HG02623 (cell line): Measurements from ENCODE around the gene ERP44.
"Not testable (repeated sequence)": the region's sequence is repeated elsewhere in the genome, so short reads cannot be mapped to it uniquely, and the experiment has no call there.

Experiments used
- ATAC-seq: cut with Tn5 transposase; IDR thresholded peaks from one replicate; pipeline ENCODE4 v1.9.1; 2021; ENCODE audit warnings: moderate library complexity; ENCODE audit not compliant: unreplicated experiment

The ERP44 gene

DNA sequence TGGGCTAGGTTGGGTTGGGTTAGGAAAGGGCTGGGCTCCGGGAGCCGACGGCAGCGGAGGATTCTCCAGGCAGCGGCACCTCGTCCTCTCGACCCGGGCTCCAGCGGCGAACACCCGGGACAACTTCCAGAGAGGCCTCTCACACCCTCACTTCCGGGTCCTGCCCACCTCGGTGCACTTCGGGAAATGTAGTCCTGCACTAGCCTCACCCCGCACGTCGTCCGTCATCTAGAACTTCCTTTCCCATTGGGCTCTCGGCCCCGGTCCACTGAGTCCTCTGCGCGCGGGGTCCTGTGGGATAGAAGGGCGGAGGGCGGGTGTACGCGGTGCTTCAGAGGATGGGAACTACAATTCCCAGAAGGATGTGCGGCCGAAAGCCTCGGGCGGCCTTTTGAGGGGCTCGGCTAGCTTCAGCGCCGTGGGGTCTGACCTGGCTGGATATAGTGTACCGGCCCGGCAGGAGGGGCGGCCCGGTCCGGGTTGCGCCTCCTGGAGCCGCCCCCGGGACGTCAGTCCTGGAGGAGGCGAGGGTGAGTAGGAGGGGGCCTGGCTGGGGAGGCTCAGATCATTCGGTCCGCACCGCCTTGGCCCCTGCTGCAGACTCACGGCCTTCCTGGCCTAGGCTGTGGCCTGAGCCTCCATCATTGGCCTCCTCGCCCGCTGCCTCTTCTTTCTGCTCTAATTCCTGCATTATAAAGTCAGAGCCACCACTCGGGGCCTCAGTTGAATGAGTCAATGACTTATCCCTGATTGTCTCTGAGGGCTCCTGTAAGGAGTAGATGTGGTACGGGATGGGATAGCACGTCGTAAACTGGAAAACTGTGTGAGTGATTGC lies at the start of gene ERP44, which contains the start of gene INVS:
Gene ERP44 (minus strand): TSS at position 114 of the 835 bp plus-strand sequence. CDS start 160 bp downstream, outside the sequence.
Gene INVS (plus strand): TSS at position 357 of the 835 bp plus-strand sequence. CDS start 5,279 bp downstream, outside the sequence.
- peak; percentile 98 for ATAC-seq

DNA sequence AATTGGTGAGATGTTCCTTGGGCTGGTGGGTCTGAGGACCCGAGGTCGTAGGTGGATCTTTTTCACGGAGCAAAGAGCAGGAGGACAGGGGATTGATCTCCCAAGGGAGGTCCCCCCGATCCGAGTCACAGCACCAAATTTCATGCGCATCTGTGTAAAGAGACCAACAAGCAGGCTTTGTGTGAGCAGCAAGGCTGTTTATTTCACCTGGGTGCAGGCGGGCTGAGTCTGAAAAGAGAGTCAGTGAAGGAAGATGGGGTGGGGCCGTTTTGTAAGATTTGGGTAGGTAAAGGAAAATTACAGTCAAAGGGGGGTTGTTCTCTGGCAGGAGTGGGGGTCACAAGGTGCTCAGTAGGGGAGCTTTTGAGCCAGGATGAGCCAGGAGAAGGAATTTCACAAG lies 47.2 kb upstream of the ERP44 start:
- not testable (repeated sequence) for ATAC-seq

GRCh38 chr9:100145167-100145934 lies 46.6 kb upstream of the ERP44 start:
- not testable (repeated sequence) for ATAC-seq

GRCh38 chr9:100141862-100142261 lies 43.1 kb upstream of the ERP44 start:
- ATAC-seq, result not testable (repeated sequence)

DNA sequence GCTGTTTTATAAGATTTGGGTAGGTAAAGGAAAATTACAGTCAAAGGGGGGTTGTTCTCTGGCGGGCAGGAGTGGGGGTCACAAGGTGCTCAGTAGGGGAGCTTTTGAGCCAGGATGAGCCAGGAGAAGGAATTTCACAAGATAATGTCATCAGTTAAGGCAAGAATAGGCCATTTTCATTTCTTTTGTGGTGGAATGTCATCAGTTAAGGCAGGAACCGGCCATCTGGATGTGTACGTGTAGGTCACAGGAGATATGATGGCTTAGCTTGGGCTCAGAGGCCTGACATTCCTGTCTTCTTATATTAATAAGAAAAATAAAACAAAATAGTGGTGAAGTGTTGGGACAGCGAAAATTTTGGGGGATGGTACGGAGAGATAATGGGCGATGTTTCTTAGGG lies 41.5 kb upstream of the ERP44 start:
- ATAC-seq, result not testable (repeated sequence)

- not testable (repeated sequence) for ATAC-seq
These were observed 38.0 kb upstream of the ERP44 start for GRCh38 chr9:100136799-100137198.

- no peak for ATAC-seq
These were observed 35.9 kb upstream of the ERP44 start for GRCh38 chr9:100134731-100135130.

DNA sequence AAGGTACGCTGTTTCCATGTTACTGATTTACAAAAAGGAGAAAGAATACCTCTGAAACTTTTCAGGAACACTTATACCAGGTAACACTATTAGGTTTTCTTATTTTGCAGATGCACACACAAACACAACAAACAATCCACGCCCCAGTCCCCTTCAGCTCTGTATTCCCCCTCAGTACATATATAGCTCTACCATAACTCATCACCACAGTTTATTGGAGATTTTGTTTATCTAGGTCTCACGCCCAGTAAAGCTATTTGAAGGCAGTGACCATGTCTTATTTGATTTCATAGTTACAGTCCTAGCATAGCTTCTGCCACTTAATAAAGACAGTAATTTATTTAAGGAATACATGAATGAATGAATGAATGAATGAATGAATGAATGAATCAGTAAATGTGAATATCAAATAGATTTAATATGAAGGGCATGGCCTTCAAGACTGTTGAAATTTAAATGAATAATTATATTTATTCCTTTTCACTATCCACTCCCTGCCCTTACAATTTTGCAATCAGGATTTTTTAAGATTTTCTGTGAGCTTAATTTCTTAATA lies 33.2 kb upstream of the ERP44 start:
- ATAC-seq, result no peak

- no peak for ATAC-seq
These were observed 32.4 kb upstream of the ERP44 start for GRCh38 chr9:100131216-100131615.

DNA sequence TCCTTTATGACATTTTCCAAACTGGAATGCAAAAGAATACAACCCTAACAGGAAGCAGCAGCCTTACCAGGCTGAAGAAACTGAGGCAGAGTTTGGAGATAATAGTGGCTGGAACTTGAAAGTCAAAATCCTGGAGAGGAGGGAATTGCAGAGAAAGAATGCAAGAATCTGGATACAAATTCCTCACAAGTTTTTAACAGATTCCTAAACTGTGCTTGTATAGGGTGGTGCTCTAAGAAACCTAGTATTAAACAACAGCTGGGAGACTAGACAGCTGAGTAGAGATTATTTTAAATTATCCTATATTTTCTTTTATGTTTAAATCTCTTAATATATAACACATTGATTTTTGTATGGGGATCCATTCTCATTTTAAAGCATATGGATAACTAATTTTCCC lies 31.0 kb upstream of the ERP44 start:
- ATAC-seq, result no peak

DNA sequence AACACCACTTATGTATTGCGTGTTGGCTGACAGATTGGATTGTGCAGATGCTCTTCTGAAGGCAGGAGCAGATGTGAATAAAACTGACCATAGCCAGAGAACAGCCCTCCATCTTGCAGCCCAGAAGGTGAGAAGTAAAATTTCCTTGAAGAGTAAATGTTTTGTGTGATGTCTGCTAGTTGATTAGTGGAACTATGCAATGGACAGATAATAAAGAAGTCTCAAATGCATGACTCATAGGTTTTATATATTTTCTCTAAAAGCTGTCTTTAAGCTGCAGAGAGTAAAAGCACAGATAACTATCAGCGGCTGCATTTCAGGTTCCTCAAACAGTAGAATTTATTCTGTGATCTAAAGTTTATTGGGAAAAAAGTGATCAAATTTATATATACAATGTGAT lies 27.6 kb upstream of the ERP44 start:
- ATAC-seq, result no peak

- ATAC-seq, result no peak
These were observed 27.1 kb upstream of the ERP44 start for GRCh38 chr9:100125910-100126309.

GRCh38 chr9:100125236-100125635 lies 26.4 kb upstream of the ERP44 start:
- no peak for ATAC-seq

- ATAC-seq, result no peak
These were observed 21.5 kb upstream of the ERP44 start for GRCh38 chr9:100120286-100120685.

- no peak for ATAC-seq
These were observed 18.5 kb upstream of the ERP44 start for GRCh38 chr9:100117316-100117715.

DNA sequence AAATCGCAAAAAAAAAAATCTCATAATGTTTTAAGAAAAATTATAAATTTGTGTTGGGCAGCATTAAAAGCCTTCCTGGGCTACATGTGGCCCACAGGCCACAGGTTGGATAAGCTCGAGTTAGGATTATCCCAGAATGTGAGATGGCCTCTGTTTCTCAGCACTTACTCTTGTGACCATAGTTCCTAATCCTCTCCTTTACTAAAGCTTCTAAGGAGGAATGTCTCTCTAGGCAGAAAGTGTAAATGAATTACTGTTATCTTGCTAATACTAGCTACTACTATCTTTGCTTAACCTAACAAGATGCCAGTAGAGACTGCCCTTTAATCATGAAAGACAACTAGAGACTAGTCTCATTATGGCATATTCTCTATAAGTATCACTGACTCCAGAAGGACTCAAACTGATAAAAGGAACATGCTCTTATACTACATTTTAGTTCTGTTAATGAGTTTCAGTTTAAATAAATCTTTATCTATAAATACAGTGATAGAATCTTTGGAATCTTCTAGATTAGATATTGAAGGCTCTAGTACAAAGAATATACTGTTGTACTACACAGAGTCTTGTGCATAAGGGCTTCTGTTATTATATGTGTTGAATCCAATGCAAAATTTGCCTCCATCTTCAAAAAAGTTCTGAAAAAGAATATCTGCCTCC lies 14.0 kb upstream of the ERP44 start:
- no peak for ATAC-seq

- no peak for ATAC-seq
These were observed 12.4 kb upstream of the ERP44 start for GRCh38 chr9:100111235-100111634.

GRCh38 chr9:100108559-100108958 lies 9.8 kb upstream of the ERP44 start:
- ATAC-seq, result no peak

GRCh38 chr9:100106616-100107015 lies 7.8 kb upstream of the ERP44 start:
- ATAC-seq, result no peak

DNA sequence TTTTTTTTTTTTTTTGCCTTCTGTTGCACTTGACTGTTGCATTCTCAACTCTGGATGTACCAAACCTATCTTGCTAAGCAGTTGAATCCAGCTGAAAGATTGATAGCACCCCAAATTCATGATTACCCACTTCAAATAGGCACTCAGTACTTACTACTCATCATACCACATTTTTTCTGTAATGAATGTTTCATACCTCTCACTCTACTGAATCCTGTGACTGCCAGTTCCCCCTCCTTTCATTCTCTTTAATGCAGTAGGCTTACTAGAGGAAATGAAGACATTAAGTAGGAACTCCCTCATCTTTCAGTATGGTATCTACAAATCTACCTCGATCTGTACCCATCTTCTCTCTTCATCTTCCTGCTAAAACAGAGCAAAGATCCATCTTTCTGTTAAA lies 7.1 kb upstream of the ERP44 start:
- no peak for ATAC-seq

DNA sequence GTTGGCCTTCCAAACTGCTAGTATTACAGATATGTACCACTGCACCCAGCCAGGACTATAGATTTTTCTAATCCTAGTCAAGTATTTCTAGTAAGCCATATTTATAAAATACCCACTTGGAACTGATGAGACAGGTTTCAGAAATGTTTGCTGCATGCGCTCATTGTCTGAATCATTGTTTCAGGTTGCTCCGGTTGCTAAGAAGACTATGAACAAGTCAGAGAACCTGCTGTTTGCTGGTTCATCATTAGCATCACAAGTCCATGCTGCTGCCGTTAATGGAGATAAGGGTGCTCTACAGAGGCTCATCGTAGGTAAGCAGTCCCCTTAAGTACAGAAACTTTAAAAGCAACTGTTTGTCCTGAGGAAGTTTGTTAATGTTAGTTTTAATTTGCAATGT lies 5.5 kb upstream of the ERP44 start:
- no peak for ATAC-seq
